Right lobe of liver (tissue), 6 donors: ENCODE results near the gene SEMA4D. TPM values are rescaled to one million over a fixed set of nuclear protein-coding genes. Genes with fewer than 3 reads are reported as not detected.

Experiments
- ATAC-seq, 4 donors: fragments of 200-7000 bp; cut with Tn5 transposase; one replicate each; pipeline ENCODE4 v1.9.1; 2020; ENCODE audit warnings: mild to moderate bottlenecking in 4 of 4, moderate library complexity in 4 of 4
- DNase-seq, 3 donors: peaks; one replicate each; pipeline ENCODE4 v3.0.0-alpha.2; 2020
- H3K27ac ChIP-seq, 3 donors: fragments of 200-600 bp; one replicate each; pipeline ENCODE4 v1.8.0; 2022
- H3K27me3 ChIP-seq, 2 donors: fragments of 200-600 bp; one replicate each; pipeline ENCODE4 v1.8.0; 2022
- H3K36me3 ChIP-seq, 4 donors: fragments of 200-600 bp; sonication (generic) in 1 of 4; one replicate each; pipeline versions ENCODE4 v1.5.1 to v1.8.0; 2017 to 2022; ENCODE audit warnings: control low read depth in 1 of 4
- H3K4me1 ChIP-seq, 4 donors: fragments of 200-600 bp; sonication (generic) in 1 of 4; one replicate each; pipeline versions ENCODE4 v1.5.1 to v1.8.0; 2017 to 2022; ENCODE audit warnings: control low read depth in 1 of 4
- H3K4me3 ChIP-seq, 3 donors: fragments of 200-600 bp; one replicate each; pipeline ENCODE4 v1.8.0; 2022
- H3K9me3 ChIP-seq, 4 donors: fragments of 200-600 bp; sonication (generic) in 1 of 4; one replicate each; pipeline versions ENCODE4 v1.5.1 to v1.8.0; 2017 to 2022; ENCODE audit warnings: control low read depth in 1 of 4
- POLR2A ChIP-seq: fragments of 450-650 bp; IDR thresholded peaks from one replicate; pipeline ENCODE4 v1.6.1; 2017; ENCODE audit warnings: antibody characterized with exemption, mild to moderate bottlenecking
- WGBS: methylation state at CpG from one replicate; pipeline ENCODE4 v1.1.6; 2018; ENCODE audit warnings: low coverage, low lambda C conversion rate; ENCODE audit not compliant: insufficient coverage; ENCODE audit errors: missing lambda C conversion rate; 5-methylcytosine and 5-hydroxymethylcytosine counted together
- intact Hi-C, 2 donors: fragments of 100-400 bp; cut with DNase I; formaldehyde crosslinking; loops; one replicate each; pipeline versions ENCODE4 v1.11.2 to v1.14.1; 2022
- total RNA-seq, 6 experiments: library from RNA; depleted of rRNA in 2 of 6; stranded (reverse); fragments of >200 nt in 2 of 6; fragmentation: NEBNext Ultra II Directional in 3 of 6; extraction: Animal tissue kit (Norgen Biotek cat#: 25700) in 3 of 6; gene quantifications; one replicate each; pipeline versions ENCODE4 v1.1.0 to v1.2.4, GENCODE V29; 2016 to 2023
- TF ChIP-seq, protein P1 (sequence below), 4 donors: fragments of 200-600 bp in 3 of 4; fragments of 450-650 bp in 1 of 4; IDR thresholded peaks; one replicate each; pipeline versions ENCODE4 v1.5.1 to v1.8.0; 2016 to 2022; ENCODE audit warnings: antibody characterized with exemption in 4 of 4, mild to moderate bottlenecking in 2 of 4
- donor health status: DM: no; HTN: yes; CAD: no.
- donor health status: DM: no; HTN: no; CAD: no.
- donor health status: DM: no; HTN: no; CAD: no.
- donor health status: DM: no; HTN: yes; CAD: no.
- donor health status: DM: no; HTN: yes; CAD: no.

The SEMA4D gene
- total RNA-seq, 6 experiments from 2014 or later, result 2.0 to 7.5 (median 3.5) TPM

GRCh38 chr9:89539374-89539773 is 41.5 kb upstream of the SEMA4D start:
- no peaks in the 10 kb centered on the region for H3K4me1 ChIP-seq
- no peaks in the 10 kb centered on the region for H3K36me3 ChIP-seq
- H3K9me3 ChIP-seq, result no peaks in the 10 kb centered on the region
- no peak for TF ChIP-seq POLR2A
- TF ChIP-seq, protein P1, sequence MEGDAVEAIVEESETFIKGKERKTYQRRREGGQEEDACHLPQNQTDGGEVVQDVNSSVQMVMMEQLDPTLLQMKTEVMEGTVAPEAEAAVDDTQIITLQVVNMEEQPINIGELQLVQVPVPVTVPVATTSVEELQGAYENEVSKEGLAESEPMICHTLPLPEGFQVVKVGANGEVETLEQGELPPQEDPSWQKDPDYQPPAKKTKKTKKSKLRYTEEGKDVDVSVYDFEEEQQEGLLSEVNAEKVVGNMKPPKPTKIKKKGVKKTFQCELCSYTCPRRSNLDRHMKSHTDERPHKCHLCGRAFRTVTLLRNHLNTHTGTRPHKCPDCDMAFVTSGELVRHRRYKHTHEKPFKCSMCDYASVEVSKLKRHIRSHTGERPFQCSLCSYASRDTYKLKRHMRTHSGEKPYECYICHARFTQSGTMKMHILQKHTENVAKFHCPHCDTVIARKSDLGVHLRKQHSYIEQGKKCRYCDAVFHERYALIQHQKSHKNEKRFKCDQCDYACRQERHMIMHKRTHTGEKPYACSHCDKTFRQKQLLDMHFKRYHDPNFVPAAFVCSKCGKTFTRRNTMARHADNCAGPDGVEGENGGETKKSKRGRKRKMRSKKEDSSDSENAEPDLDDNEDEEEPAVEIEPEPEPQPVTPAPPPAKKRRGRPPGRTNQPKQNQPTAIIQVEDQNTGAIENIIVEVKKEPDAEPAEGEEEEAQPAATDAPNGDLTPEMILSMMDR (IDR thresholded peaks at IDR 0.05), result no peak
- intact Hi-C loops, result loop anchor here in 1 of 2 donors (10.0 kb wide), 1 partner anchor 145 kb away; no protein-coding TSS in a partner anchor
- no peak overlapping the region for H3K4me3 ChIP-seq
- no peak for ATAC-seq
- no peak for DNase-seq
- H3K27ac ChIP-seq, result no peak overlapping the region
- H3K27me3 ChIP-seq, result no peaks in the 10 kb centered on the region
- no CpG with 5 or more reads among the region's 8 CpGs for WGBS

DNA sequence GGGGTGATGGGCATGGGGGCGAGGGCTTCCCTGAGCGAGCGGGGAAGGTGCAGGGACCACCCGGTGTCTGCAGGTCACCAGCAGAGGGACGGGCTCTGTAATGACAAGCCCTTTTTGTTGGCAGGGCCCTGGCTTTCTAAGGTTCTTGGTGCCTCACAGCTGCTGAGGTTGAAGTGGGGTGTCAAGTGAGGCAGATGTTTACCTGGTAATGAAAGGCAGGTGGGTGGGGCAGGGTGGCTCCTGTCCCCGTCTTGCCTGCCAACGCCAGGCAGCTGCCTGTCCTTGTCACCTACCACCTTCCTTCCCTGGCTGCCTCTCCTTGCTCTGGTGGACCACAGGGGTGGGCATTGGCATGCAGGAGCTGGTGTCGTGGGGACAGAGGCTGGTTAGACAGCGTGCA is 41.0 kb upstream of the SEMA4D start:
- no peaks in the 10 kb centered on the region for H3K36me3 ChIP-seq
- intact Hi-C loops, result loop anchor here in 1 of 2 donors (10.0 kb wide), 1 partner anchor 144 kb away; no protein-coding TSS in a partner anchor
- DNase-seq (no peak), ATAC-seq (no peak)
- no peak overlapping the region for H3K4me3 ChIP-seq
- no peaks in the 10 kb centered on the region for H3K27me3 ChIP-seq
- no peaks in the 10 kb centered on the region for H3K4me1 ChIP-seq
- H3K27ac ChIP-seq, result no peak overlapping the region
- H3K9me3 ChIP-seq, result no peaks in the 10 kb centered on the region
- TF ChIP-seq, protein P1 (IDR thresholded peaks at IDR 0.05), result no peak
- no peak for TF ChIP-seq POLR2A
- WGBS, result no CpG with 5 or more reads among the region's 9 CpGs

DNA sequence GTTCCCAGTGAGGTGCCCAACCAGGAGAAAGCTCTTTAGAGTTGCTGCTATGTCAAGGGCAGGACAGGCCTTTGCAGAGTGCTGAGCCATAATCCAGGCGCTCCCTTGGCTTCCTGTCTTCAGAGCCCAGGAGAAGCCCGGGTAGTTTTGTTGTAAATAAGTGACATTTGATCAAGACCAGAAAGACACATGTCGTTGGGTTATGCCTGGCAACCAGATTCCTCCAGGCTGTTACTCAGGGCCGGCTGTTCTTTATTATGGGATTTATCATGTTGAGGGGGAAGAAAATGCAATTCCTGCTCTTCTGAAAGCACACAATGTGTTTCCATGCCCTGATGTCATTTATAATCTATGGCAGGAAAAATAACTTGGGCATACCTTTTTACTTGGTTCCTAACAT is 39.3 kb upstream of the SEMA4D start:
- ATAC-seq (no peak), DNase-seq (no peak)
- no peak overlapping the region for H3K4me3 ChIP-seq
- H3K9me3 ChIP-seq, result no peaks in the 10 kb centered on the region
- H3K27me3 ChIP-seq, result no peaks in the 10 kb centered on the region
- peaks cover 0 to 8% (median 0%) of the 10 kb centered on the region in 4 donors for H3K4me1 ChIP-seq
- 89% methylated on average over 4 of the region's 4 CpGs for WGBS
- H3K36me3 ChIP-seq, result no peaks in the 10 kb centered on the region
- intact Hi-C loops, result loop anchor here in 1 of 2 donors (10.0 kb wide), 1 partner anchor 142 kb away; no protein-coding TSS in a partner anchor
- H3K27ac ChIP-seq, result no peak overlapping the region
- TF ChIP-seq, protein P1 (IDR thresholded peaks at IDR 0.05), result no peak
- TF ChIP-seq POLR2A, result no peak

- TF ChIP-seq POLR2A, result no peak
- Histone ChIP-seq H3K27me3 (no peaks in the 10 kb centered on the region), H3K4me1 (peaks cover 0 to 8% (median 0%) of the 10 kb centered on the region in 4 donors), H3K4me3 (no peak overlapping the region), H3K9me3 (no peaks in the 10 kb centered on the region), H3K27ac (no peak overlapping the region), H3K36me3 (no peaks in the 10 kb centered on the region)
- DNase-seq (no peak), ATAC-seq (peak in 1 of 4 donors; percentile 24)
- WGBS, result 58% methylated on average over 3 of the region's 5 CpGs
- intact Hi-C loops, result loop anchor here in 1 of 2 donors (10.0 kb wide), 1 partner anchor 142 kb away; no protein-coding TSS in a partner anchor
Measured at GRCh38 chr9:89536600-89536999, 38.7 kb upstream of the SEMA4D start.

DNA sequence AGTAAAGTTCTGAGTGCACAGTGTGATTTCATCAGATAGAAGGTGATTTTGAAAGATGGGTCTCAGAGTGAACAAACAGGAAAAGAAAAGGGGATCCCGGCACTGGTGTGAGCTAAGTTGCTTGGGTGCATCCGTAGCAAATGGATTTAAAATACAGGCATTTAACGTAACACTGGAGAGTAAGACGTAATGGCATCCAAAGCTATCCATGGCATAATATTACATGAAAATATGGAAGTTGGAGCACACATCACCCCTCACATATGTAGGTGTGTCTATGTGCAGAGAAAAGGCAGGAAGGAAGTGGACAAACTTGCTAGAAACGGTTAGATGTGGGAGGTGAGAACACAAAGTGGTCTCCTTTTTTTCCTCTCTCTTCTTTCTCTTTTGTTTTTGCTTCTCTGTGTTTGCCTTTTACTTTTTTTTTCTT is 38.2 kb upstream of the SEMA4D start:
- ATAC-seq (peak in 2 of 4 donors; percentile 14 to 15), DNase-seq (no peak)
- no peaks in the 10 kb centered on the region for H3K27me3 ChIP-seq
- H3K36me3 ChIP-seq, result no peaks in the 10 kb centered on the region
- H3K9me3 ChIP-seq, result no peaks in the 10 kb centered on the region
- no peak overlapping the region for H3K4me3 ChIP-seq
- TF ChIP-seq POLR2A, result no peak
- TF ChIP-seq, protein P1 (IDR thresholded peaks at IDR 0.05), result no peak
- H3K27ac ChIP-seq, result no peak overlapping the region
- intact Hi-C loops, result loop anchor here in 1 of 2 donors (10.0 kb wide), 1 partner anchor 141 kb away; no protein-coding TSS in a partner anchor
- 44% methylated on average over 5 of the region's 5 CpGs for WGBS
- peaks cover 0 to 8% (median 0%) of the 10 kb centered on the region in 4 donors for H3K4me1 ChIP-seq
